Stimulated activated CD4-positive, alpha-beta T cell treated with anti-CD3 and anti-CD28 coated beads, Interleukin-15, amount 100 ng/mL, for 1 hour (primary cell): Measurements from ENCODE around the gene CDC34.
"Not testable (repeated sequence)": the region's sequence is repeated elsewhere in the genome, so short reads cannot be mapped to it uniquely, and the experiment has no call there.

Source experiments
- DNase-seq, 2 donors: peaks; one replicate each; pipeline ENCODE4 v3.0.0-alpha.2; 2020; ENCODE audit warnings: low read depth in 1 of 2, low spot score in 1 of 2

Gene CDC34

DNA sequence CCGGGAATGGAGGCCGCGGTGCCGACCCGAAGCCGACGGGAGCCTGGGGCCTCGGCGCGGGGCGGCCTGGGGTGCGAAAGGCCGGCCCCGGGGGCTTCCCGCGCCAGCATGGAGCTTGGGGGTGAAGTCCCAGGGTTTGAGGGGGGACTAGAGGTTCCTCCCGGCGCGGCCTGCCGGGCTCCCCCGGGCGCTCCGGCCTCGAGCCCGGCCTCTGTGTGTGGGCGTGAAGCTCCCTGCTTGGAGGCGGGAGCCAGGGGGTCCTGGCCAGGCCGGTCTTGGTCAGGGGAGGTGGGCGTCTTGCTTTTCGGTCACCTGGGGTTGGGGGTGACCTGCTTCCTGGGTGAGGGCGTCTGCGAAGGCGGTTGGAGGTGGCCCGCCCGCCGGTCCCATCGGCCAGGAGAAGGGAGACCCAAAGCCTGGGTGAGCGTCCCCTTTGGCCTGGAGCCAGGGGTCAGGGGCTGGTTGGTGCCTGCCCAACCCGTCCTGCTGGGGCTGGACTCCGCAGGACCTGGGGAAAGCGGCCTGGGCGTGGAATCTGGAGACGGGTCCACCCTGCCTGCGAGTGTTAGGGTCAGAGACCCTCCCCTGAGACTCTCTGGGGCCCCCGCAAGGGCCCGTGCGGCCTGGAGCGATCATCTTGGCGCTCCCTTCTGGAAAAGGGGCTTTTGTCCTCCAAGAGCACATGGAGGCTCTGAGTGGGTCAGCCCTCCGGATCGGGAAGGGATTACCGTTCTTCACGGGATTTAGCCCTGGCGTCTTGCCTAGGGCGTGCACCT lies 41.4 kb downstream of the CDC34 start:
- no peak for DNase-seq

DNA sequence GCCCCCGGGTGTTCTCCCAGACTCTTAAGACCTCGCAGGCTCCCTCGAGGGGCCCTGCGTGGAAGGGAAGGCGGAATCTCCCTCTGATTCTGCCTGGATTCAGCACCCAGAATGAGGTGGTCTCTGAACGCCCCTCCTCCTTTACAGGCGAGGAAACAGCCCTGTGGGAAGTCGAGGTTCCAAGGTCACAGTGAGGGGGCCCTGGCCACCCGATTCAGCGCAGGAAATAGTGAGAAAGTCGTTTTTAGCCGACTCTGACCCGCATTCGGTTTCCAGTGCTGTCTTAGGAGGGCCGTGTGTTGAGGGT lies 41.9 kb downstream of the CDC34 start:
- DNase-seq = no peak

DNA sequence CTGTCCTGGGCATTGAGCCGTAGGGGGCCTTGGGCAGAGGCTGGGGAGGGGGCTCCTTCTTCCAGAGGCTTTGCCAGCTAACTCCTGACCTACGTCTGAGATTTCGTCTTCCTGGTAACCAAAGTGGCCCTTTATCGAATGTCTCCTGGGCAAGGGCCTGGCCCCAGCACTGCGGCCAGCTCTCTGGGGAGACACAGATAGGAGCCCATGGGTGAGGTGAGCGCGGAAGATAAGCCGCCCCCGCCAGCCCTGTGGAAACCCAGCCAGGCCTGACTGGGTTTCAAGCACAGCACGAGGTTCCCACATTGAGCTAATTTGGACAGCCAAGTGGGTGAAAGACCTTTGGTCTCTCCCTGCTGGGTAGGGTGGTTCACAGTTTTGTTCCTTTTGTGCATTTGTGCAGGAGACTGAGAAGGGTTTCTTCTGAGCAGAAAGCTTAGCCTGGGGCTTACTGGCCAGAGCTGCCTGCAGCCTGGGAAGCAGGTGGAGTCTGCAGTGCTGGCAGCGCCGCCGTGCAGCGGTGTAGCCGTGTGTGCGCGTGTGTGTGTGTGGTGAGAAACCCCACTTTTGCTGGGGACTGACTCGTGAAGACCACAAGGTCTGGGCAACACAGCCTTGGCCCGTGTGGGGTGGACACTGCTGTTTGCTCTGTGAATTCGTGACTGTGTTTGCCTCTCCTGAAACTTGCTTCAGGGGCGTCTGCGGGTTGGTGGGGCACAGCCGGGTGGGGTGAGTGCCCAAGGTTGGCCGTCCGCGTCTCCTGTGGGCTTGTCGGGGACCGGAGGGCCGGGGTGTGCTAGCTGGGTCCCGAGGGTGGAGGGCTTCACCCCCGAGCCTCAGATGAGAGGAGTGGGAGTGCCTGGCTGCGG lies 43.3 kb downstream of the CDC34 start:
- no peak for DNase-seq

DNA sequence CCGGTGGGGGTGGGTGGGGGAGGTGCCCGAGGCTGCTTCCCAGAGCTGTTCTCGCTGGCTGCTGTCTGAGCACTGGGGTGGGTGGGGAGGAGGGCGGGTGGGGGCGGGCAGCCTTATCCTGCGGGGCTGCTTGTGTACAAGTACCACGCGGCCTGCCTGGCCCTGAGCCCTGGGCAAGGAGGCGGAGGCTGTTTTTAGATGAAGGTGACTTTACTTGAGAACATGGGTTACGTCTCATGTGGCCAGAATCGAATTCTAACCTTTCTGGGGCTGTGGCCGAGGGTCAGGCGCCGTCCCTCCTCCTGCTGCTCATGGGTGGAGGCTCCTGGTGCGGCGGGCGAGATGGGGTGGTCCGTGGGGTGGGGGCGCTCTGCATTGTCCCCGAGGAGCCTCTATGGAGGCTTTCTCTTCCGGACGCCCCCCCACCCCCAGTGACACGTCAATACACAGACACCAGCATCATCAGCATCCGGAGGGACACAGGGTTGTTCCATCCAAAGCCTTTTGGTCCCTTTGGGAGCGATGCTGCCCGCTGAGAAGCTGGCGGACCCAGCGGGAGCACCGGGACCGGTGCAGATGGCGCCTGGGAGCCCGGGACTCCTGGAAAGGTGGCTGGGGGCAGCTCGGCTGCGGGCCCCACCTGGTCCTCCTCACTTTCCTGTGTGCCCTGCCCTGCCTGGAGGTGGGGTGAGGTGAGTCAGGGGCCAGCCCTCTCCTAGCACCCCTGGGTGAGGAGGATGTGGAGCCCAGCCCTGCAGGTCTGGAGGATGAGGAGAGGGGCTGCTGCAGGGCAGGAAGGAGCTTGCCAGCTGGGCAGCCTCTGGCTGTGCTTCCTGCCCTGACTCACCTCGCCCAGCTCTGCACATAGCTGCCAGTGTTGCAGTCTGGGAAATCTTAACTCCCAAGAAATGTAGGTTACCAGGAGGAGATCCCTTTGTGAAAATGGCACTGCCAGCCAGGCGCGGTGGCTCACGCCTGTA lies 44.3 kb downstream of the CDC34 start:
- no peak for DNase-seq

DNA sequence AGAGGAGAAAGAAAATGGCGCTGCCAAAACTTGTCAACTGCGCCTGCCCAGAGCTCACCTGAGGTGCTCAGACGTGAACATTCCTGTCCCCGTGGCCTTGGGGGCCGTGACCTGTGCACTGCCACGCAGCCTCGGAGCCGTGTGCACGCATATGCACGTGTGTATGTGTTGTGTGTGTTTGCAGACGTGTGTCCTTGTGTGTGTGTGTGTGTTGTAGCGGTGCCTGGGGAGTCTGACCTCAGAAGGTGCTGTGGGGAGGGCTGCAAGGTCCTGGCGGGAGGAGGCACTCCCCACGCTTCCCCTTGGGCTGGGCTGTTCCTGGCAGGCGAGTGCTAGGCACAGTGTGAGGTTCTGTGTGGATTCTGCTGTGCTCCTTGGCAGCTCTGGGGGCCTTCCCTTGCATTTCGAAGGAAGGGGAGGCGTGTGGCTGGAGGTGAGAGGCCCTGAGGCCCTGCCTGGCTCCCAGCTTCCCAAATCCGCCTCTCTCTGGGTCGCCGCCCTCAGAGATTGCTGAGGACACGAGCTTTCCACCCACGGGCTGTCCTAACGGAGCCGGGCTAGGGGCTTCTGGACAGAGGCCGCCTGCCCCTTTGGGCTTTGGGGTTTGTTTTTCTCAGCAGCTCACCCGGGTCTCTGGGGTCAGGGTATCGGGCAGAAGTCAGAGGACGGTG lies 45.3 kb downstream of the CDC34 start:
- DNase-seq = no peak

DNA sequence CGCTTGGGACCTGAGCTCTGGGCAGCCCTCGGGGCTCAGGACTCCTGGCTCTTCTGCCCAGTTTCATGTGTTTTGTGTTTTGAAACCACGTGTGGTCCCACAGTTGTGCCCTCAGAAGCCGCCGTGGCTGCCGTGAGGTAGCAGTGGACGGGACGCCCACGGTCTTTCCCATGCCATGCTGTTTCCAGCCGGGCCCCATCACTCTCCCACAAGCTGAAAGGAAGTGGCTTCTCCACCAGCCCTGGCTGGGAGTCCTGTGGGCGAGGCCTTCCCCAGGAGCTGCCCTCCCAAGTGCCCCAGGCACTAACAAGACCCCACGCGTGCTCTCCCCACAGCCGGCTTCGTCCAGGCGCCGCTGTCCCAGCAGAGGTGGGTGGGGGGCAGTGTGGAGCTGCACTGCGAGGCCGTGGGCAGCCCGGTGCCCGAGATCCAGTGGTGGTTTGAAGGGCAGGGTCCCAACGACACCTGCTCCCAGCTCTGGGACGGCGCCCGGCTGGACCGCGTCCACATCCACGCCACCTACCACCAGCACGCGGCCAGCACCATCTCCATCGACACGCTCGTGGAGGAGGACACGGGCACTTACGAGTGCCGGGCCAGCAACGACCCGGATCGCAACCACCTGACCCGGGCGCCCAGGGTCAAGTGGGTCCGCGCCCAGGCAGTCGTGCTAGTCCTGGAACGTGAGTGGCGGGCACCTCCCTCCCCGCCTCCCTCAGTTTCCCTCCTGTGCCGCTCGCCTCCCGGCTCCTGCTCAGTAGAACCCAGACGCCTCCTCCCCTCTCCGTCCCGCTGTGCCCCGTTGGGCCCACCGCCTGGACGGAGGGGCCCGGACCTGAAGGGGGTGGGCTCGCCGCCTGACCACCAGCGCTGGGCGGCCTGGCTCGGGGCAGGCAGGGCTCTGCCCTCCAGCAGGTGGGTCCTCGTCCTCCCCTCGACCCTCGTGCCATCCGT lies 46.2 kb downstream of the CDC34 start:
- no peak for DNase-seq

DNA sequence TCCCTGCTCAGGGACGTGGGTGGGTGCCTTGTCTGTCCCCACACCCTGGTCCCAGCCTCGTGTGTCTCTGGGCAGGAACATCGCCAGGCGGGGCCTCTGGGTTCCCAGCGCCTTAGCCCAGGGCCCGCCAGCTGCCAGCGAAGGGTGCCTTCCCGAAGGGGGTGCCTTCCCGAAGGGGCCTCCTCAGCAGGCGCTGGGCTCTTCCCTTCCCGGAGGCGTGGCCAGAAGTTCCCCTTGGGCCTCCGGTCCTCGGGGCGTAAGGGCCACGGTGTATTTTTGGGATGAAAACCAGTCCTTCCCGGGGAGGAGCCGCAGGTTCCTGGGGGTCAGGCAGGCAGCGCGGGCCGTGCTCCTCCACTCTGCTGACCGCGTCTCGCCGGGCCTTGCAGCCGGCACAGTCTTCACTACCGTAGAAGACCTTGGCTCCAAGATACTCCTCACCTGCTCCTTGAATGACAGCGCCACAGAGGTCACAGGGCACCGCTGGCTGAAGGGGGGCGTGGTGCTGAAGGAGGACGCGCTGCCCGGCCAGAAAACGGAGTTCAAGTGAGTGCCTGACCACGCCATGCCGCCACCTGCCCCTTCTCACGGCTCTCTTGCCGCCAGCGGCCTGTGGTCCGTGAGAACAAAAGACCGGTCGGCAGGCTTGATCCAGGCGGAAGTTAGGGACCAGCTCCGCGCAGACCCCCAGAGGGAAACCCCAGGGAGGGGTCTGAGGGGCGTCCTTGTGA lies 47.7 kb downstream of the CDC34 start:
- no peak for DNase-seq

DNA sequence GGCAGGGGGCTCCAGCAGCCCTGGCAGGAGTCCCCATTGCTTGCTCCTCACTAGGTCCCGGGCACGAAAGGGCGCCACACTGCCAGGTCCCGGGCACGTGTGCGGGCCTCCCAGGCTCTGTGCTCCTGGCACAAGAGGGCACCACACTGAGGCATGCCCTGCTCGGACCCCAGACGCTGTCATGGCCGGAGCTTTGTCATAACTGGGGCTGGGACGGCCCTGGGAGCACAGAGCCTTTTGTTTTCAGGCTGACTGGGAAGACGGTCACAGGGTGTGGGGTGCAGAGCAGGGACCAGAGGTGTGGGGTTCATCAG lies 48.2 kb downstream of the CDC34 start:
- no peak for DNase-seq

DNA sequence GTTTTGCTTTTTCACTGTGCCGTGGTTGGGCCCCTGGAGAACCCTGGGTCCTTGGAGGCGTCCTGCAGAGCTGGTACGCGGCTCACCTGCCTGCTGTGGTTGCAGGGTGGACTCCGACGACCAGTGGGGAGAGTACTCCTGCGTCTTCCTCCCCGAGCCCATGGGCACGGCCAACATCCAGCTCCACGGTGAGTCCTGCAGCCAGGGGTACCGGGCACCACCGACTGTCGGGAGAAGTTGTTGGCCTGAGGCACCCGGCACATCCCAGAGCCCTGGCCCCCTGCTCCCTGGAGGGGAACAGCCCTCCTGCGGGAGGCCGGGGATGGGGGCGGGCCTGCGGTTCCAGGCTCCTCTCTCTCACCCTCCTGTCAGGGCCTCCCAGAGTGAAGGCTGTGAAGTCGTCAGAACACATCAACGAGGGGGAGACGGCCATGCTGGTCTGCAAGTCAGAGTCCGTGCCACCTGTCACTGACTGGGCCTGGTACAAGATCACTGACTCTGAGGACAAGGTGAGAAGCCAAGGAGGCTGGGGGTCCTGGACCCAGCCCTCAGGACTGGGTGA lies 48.8 kb downstream of the CDC34 start:
- no peak for DNase-seq

DNA sequence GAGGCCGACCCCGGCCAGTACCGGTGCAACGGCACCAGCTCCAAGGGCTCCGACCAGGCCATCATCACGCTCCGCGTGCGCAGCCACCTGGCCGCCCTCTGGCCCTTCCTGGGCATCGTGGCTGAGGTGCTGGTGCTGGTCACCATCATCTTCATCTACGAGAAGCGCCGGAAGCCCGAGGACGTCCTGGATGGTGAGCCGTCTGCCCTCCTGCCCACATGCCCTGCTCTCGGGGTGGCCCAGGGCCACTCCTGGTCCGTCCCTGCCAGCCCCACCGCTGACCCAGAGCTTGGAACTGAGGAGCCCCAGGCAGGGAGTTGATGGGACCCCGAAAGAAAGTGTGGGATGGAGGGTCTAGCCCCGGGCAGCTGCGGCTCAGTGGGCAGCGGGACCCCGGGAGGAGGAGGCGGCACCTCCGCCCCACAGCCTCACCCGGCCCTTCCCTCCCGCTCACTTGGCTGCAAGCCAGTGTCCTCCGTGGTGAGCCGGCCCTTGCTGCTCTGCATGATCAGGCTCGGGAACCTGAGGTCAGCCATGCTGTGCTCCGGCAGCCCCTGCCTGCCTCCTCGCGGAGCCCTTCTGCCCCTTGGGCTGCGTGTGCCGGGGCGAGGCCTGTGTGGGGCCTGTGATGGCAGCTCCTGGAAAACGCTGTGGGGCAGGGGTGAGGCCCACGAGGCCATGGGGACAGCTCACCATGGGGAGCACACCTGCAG lies 50.0 kb downstream of the CDC34 start:
- no peak for DNase-seq

DNA sequence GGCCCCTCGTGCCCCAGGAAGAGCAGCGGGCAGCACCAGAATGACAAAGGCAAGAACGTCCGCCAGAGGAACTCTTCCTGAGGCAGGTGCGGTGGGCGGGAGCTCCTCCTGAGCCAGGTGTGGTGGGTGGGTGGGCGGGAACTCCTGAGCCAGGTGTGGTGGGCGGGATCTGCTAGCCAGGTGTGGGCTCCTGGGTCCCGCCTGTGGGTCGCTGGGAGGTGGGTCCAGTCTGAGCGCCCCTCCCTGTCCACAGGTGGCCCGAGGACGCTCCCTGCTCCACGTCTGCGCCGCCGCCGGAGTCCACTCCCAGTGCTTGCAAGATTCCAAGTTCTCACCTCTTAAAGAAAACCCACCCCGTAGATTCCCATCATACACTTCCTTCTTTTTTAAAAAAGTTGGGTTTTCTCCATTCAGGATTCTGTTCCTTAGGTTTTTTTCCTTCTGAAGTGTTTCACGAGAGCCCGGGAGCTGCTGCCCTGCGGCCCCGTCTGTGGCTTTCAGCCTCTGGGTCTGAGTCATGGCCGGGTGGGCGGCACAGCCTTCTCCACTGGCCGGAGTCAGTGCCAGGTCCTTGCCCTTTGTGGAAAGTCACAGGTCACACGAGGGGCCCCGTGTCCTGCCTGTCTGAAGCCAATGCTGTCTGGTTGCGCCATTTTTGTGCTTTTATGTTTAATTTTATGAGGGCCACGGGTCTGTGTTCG lies 51.1 kb downstream of the CDC34 start:
- no peak for DNase-seq

DNA sequence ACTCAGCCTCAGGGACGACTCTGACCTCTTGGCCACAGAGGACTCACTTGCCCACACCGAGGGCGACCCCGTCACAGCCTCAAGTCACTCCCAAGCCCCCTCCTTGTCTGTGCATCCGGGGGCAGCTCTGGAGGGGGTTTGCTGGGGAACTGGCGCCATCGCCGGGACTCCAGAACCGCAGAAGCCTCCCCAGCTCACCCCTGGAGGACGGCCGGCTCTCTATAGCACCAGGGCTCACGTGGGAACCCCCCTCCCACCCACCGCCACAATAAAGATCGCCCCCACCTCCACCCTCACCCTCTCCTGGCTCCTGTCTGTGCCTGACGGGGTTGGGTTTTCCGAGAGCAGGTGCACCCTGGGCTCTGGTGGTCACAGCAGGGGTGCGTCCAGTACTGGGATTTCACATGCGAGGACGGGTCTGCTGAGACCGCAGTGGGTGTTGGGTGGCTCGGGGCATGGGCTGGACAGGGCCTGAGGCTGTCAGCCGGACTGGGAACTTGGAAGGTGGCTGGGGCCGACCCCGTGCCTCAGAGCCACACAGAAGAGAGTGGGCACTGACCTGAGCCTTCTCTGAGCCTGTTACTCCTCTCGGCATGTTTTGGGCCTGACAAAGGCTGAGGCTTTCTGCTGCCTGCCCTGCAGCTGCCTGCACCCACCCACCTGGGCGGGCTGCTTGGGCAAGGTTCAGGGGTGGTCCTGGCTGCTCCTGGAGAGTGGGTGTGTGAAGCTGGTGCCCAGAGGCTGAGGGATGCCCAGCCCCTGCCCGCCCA lies 51.8 kb downstream of the CDC34 start:
- DNase-seq = no peak

DNA sequence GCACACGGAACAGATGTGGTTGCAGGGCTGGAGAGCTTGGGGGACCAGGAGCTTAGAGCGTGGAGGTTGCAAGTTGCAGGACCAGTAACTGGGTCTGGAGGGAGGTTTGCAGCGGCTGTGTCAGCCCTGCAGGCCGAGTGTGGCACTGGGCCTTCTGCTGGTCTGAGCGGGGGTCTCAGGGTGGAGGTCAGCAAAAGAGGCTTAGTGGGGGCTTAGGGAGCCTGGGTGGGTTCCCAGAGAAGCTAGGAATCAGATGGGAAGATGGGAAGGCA lies 52.3 kb downstream of the CDC34 start:
- no peak for DNase-seq

DNA sequence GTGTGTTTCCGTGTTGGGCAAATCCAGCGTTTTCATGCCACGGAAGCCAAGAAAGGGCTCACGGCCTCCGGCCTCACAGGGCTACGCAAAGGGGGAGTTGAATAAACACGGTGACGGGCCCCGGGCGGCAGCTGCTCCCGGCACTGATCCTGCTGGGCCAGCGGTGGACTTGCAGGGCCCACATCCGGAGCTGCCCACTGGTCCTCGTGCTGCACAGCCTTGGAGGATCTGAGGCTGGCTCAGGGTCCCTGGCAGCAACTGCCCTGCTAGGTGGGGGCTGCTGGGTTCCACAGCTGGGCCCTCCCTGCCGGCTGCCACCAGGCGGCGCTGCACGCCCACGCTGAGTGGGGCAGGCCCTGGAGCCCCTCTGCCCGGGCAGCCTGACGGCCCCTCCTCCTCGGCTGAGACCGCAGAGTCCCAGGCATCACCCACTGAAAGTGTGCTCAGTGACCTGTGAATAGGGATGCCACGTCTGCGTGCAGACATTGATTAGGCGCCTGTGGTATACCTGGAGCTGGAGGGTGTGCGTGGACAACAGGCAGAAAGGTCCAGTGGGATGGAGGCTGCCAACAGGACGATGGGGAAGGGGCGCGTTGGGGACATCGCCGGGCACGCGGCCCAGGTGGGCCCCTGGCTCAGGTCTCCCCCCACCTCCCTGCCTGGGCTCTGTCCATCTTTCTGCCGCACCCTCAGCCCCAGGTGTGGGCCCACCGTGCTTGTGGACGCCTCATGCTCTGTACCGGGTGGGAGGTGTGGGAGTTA lies 52.9 kb downstream of the CDC34 start:
- DNase-seq = peak; percentile 43 to 59

DNA sequence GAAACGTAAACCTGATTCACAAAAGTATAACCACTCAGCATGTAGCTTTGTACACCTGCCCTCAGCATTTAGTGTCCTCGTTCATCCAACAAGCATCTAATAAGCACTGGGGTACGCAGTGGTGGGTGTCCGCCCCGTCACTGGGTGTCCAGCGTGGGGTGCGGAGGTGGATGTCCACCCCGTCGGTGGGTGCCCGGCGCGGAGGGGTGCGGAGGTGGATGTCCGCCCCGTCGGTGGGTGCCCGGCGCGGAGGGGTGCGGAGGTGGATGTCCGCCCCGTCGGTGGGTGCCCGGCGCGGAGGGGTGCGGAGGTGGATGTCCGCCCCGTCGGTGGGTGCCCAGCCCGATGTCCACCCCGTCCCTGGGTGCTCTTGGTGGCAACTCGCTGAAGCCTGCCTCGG lies 53.6 kb downstream of the CDC34 start:
- not testable (repeated sequence) for DNase-seq

DNA sequence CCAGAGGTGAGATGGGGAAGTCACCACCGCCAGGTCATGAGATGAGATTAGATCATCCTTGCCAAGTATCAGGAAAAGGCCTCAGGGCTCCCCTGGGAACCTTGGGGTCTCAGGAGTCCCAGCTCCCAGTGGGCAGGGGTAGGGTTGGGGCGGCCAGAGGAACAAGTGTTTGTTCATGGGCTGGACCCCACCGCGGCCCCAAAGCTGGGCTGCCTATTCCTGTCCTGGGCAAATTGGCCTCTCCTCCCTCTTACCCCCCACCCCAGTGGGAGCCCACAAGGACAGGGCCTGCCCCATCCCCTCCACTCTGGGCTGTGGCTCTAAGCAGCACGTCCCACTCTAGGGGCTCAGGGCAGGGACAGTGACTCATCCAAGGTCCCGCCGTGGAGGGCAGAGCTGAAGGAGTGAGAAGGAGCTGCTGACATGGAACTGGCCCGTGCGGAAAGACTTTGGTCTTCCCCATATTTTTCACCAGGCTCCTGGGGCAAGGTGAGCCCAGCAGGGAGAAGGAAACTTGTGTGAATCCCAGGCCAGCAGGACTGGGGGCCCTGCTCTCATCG lies 54.1 kb downstream of the CDC34 start:
- no peak for DNase-seq
